K562 (cell line): ENCODE measurements around the gene ZP1. TPM values are rescaled to one million over a fixed set of nuclear protein-coding genes. Genes with fewer than 3 reads are reported as not detected.

ENCODE experiments used
- DACH1 ChIP-seq: fragments of 450-650 bp; IDR thresholded peaks from 2 replicates; pipeline ENCODE4 v1.6.1; 2018; ENCODE audit not compliant: partially characterized antibody
- HNRNPL ChIP-seq: fragments of 200-400 bp; formaldehyde crosslinking; IDR thresholded peaks from 2 replicates; pipeline ENCODE4 v1.6.1; 2017; ENCODE audit warnings: low read depth, mild to moderate bottlenecking, low read length
- HNRNPUL1 ChIP-seq: fragments of 200-400 bp; formaldehyde crosslinking; IDR thresholded peaks from 2 replicates; pipeline ENCODE4 v1.6.1; 2017; ENCODE audit warnings: low read length
- NR4A1 ChIP-seq, 2 experiments: fragments of 250-450 bp in 1 of 2; fragments of 450-650 bp in 1 of 2; sonication (Bioruptor Pico) in 1 of 2; IDR thresholded peaks; 2 replicates each; pipeline versions ENCODE4 v1.4.0 to v1.6.1; 2016 to 2020; ENCODE audit warnings: mild to moderate bottlenecking in 2 of 2, missing compliant biosample characterization in 1 of 2, missing genetic modification characterization in 1 of 2, moderate library complexity in 1 of 2
- PCBP2 ChIP-seq: fragments of 200-400 bp; formaldehyde crosslinking; IDR thresholded peaks from 2 replicates; pipeline ENCODE4 v1.6.1; 2018; ENCODE audit warnings: low read length, low read depth, mild to moderate bottlenecking, moderate library complexity; ENCODE audit not compliant: poor library complexity, severe bottlenecking
- PURB ChIP-seq: sonication (generic); formaldehyde crosslinking; IDR thresholded peaks from 2 replicates; pipeline ENCODE4 v1.9.0; 2021; ENCODE audit warnings: low read depth, mild to moderate bottlenecking, missing genetic modification reagents
- RBM25 ChIP-seq: fragments of 200-400 bp; formaldehyde crosslinking; IDR thresholded peaks from 2 replicates; pipeline ENCODE4 v1.6.1; 2018; ENCODE audit warnings: low read length, low read depth, moderate library complexity; ENCODE audit not compliant: severe bottlenecking
- ZEB2 ChIP-seq: fragments of 450-650 bp; IDR thresholded peaks from 2 replicates; pipeline ENCODE4 v1.6.1; 2016
- polyA plus RNA-seq, 8 experiments: library from polyadenylated mRNA; depleted of rRNA in 4 of 8; stranded (reverse) in 5 of 8; unstranded in 3 of 8; fragments of >200 nt; fragmentation: Nextera tagmentation in 2 of 8; fragmentation: Illumina TruSeq in 1 of 8; extraction: Ambion mirVana in 2 of 8; extraction: Trizol in 1 of 8; gene quantifications; 2 replicates each; pipeline versions ENCODE4 v1.2.1 to v1.2.3, GENCODE V29; 2011 to 2014; ENCODE audit warnings: inconsistent platforms in 1 of 8, missing spikeins in 1 of 8
- total RNA-seq, 7 experiments: library from RNA; depleted of rRNA in 6 of 7; stranded (reverse); fragments of >200 nt in 6 of 7; fragmentation: Illumina TruSeq in 2 of 7; extraction: Trizol in 2 of 7; gene quantifications; 2 replicates each; pipeline versions ENCODE4 v1.2.1 to v1.2.3, GENCODE V29; 2011 to 2021; ENCODE audit warnings: low replicate concordance in 1 of 7
- TF ChIP-seq, protein P1 (sequence below), 2 experiments: fragments of 450-650 bp; IDR thresholded peaks; 2 replicates each; pipeline ENCODE4 v1.6.1; 2016; ENCODE audit warnings: mild to moderate bottlenecking in 2 of 2, borderline replicate concordance in 1 of 2, low read depth in 1 of 2, moderate library complexity in 1 of 2

Gene ZP1
- total and polyA plus RNA-seq, 9 of the 15 experiments (the other 6 are each of a cell fraction or from before 2014, with no cell fraction given): 0.11 to 0.15 TPM; not detected in 7

DNA sequence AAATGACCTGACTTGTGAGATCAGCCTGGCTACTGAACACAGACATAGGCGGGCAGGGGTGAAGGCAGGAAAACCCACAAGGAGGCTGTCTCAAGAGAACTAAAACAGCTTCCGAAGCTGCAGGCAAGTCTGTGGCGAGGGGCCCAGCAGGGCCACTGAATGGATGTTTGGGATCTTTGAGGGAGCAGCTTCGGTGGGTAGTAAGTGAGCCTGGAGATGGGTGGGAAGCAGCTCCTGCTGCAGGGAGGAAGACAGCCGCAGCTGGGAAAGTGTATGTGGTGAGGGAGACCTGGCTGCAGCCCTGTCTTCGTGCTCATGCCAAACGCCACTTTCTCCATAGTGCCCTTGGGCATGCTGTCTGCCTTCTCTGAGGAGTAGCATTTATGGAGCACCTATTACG, 22.0 kb upstream of the ZP1 start (continued):
- TF ChIP-seq, protein P1, sequence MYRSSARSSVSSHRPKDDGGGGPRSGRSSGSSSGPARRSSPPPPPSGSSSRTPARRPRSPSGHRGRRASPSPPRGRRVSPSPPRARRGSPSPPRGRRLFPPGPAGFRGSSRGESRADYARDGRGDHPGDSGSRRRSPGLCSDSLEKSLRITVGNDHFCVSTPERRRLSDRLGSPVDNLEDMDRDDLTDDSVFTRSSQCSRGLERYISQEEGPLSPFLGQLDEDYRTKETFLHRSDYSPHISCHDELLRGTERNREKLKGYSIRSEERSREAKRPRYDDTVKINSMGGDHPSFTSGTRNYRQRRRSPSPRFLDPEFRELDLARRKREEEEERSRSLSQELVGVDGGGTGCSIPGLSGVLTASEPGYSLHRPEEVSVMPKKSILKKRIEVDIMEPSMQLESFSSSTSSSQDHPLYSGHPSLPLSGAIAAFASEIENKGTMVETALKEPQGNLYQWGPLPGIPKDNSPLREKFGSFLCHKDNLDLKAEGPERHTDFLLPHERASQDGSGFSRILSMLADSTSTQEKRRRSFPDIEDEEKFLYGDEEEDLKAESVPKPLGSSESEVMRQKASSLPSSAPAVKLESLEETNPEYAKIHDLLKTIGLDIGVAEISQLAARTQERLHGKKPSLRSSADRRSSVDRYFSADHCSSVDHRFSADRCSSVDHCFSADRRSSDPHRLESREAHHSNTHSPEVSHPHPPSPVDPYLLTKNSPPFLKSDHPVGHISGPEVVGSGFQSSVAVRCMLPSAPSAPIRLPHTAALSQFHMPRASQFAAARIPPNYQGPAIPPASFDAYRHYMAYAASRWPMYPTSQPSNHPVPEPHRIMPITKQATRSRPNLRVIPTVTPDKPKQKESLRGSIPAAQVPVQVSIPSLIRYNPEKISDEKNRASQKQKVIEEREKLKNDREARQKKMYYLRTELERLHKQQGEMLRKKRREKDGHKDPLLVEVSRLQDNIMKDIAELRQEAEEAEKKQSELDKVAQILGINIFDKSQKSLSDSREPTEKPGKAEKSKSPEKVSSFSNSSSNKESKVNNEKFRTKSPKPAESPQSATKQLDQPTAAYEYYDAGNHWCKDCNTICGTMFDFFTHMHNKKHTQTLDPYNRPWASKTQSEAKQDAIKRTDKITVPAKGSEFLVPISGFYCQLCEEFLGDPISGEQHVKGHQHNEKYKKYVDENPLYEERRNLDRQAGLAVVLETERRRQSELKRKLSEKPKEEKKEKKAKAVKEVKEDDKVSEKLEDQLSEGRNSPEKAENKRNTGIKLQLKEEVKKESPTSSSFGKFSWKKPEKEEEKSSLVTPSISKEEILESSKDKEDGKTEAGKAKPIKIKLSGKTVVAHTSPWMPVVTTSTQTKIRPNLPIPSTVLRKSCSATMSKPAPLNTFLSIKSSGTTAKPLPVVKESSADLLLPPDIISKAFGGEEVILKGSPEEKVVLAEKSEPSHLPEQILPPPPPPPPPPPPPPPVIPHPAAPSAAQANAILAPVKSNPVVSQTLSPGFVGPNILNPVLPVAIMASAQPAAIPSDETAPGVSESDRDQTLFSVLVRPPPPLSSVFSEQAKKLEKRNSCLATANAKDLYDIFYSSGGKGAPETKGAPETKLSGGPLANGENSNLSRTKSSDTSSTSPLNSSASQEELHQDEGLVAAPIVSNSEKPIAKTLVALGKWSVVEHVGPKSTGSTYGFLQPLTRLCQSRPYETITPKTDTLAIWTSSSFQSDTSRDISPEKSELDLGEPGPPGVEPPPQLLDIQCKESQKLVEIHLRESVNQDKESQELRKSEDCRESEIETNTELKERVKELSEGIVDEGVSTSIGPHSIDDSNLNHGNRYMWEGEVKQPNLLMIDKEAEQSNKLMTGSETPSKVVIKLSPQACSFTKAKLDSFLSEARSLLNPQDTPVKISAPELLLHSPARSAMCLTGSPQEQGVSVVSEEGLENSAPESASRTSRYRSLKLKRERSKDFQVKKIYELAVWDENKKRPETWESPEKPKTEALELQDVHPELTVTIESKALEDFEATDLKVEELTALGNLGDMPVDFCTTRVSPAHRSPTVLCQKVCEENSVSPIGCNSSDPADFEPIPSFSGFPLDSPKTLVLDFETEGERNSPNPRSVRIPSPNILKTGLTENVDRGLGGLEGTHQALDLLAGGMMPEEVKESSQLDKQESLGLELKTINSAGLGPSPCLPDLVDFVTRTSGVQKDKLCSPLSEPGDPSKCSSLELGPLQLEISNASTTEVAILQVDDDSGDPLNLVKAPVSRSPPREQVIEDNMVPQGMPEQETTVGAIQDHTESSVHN (IDR thresholded peaks at IDR 0.05; ENCODE audit: borderline replicate concordance in 1 of 2, low read depth in 1 of 2): no peak
- TF ChIP-seq NR4A1 (CRISPR knock-in tag; IDR thresholded peaks at IDR 0.05) (no peak), NR4A1 (tag; IDR thresholded peaks at IDR 0.05) (no peak), HNRNPUL1 (no peak), RBM25 (no peak), ZEB2 (no peak), DACH1 (no peak), HNRNPL (no peak), PURB (no peak), PCBP2 (no peak)
